ENCODE data around the gene HMGB4.

GRCh38 chr1:33854091-33854490, 9.8 kb upstream of the HMGB4 start:
- TF ChIP-seq CTCF (IDR thresholded peaks at IDR 0.05) (no peak), POLR2A (IDR thresholded peaks at IDR 0.05) (no peak), EP300 (IDR thresholded peaks at IDR 0.05) (no peak), POLR2AphosphoS5 (IDR thresholded peaks at IDR 0.05) (no peak)
